NCI-H2107 treated with DMSO at 0.1 percent for 48 hours (cell line): Measurements from ENCODE around the gene ARSB.
"Not testable (repeated sequence)": the region's sequence is repeated elsewhere in the genome, so short reads cannot be mapped to it uniquely, and the experiment has no call there.

ENCODE experiments used
- DNase-seq: peaks from one replicate; lab custom pipeline; 2025; ENCODE audit not compliant: unreplicated experiment; lab: John Stamatoyannopoulos, UW

Gene ARSB

GRCh38 chr5:78995521-78996007 is 10.5 kb upstream of the ARSB start:
- no peak for DNase-seq

- DNase-seq: no peak
Observed at GRCh38 chr5:78993165-78993564, 8.1 kb upstream of the ARSB start.

- DNase-seq: no peak
Observed at GRCh38 chr5:78992146-78992545, 7.0 kb upstream of the ARSB start.

GRCh38 chr5:78989080-78989479 is 4.0 kb upstream of the ARSB start:
- no peak for DNase-seq

GRCh38 chr5:78985725-78986223 is 664 bp upstream of the ARSB start:
- peak; percentile 7 for DNase-seq

- DNase-seq: peak; percentile 46
Observed at GRCh38 chr5:78984439-78985115, 533 bp downstream of the ARSB start.

GRCh38 chr5:78983601-78984438 is 1.3 kb downstream of the ARSB start:
- no peak for DNase-seq

- DNase-seq: not testable (repeated sequence)
Observed at GRCh38 chr5:78983194-78983593, 1.9 kb downstream of the ARSB start.

GRCh38 chr5:78979909-78980308 is 5.2 kb downstream of the ARSB start:
- no peak for DNase-seq

- no peak for DNase-seq
Observed at GRCh38 chr5:78979117-78979742, 5.9 kb downstream of the ARSB start.

- no peak for DNase-seq
Observed at GRCh38 chr5:78975035-78975434, 10.1 kb downstream of the ARSB start.

- DNase-seq: no peak
Observed at GRCh38 chr5:78974601-78975000, 10.5 kb downstream of the ARSB start.

- DNase-seq: no peak
Observed at GRCh38 chr5:78974011-78974410, 11.1 kb downstream of the ARSB start.

GRCh38 chr5:78972654-78973428 is 12.3 kb downstream of the ARSB start:
- DNase-seq: no peak

GRCh38 chr5:78971998-78972397 is 13.1 kb downstream of the ARSB start:
- DNase-seq: no peak

GRCh38 chr5:78968781-78969180 is 16.3 kb downstream of the ARSB start:
- no peak for DNase-seq

- peak; percentile 53 for DNase-seq
Observed at GRCh38 chr5:78964889-78965288, 20.2 kb downstream of the ARSB start.

GRCh38 chr5:78961743-78962142 is 23.4 kb downstream of the ARSB start:
- DNase-seq: no peak

GRCh38 chr5:78959767-78960166 is 25.3 kb downstream of the ARSB start:
- DNase-seq: no peak

GRCh38 chr5:78958672-78959445 is 26.3 kb downstream of the ARSB start:
- DNase-seq: no peak
